IPS DF 6.9 (cell line): ENCODE results near the gene LMCD1.

Source experiments
- DNase-seq: peaks from one replicate; pipeline ENCODE4 v3.0.0-alpha.2; 2013; ENCODE audit warnings: low read depth, low spot score
- H3K27ac ChIP-seq: one replicate; pipeline ENCODE4 v1.5.1; 2013; ENCODE audit warnings: low read length, control low read depth
- H3K27me3 ChIP-seq: 2 replicates; pipeline ENCODE4 v1.6.1; 2013; ENCODE audit warnings: mild to moderate bottlenecking, low read length; ENCODE audit not compliant: control insufficient read depth, insufficient read depth
- H3K36me3 ChIP-seq: 2 replicates; pipeline ENCODE4 v1.6.1; 2013; ENCODE audit warnings: low read length; ENCODE audit not compliant: control insufficient read depth, insufficient read depth
- H3K4me1 ChIP-seq: 2 replicates; pipeline ENCODE4 v1.6.1; 2013; ENCODE audit warnings: low read length; ENCODE audit not compliant: control insufficient read depth, insufficient read depth
- H3K4me3 ChIP-seq: 2 replicates; pipeline ENCODE4 v1.5.1; 2013; ENCODE audit warnings: mild to moderate bottlenecking, low read length
- H3K9me3 ChIP-seq: 2 replicates; pipeline ENCODE4 v1.6.1; 2013; ENCODE audit warnings: low read length, inconsistent platforms; ENCODE audit not compliant: control insufficient read depth, insufficient read depth
- WGBS: extraction: QIAGEN DNeasy Blood & Tissue Kit; methylation state at CpG from one replicate; pipeline ENCODE4 v1.1.7; 2013; ENCODE audit warnings: mixed read lengths, missing lambda C conversion rate; ENCODE audit not compliant: insufficient read length, insufficient coverage; 5-methylcytosine and 5-hydroxymethylcytosine counted together

The LMCD1 gene

DNA sequence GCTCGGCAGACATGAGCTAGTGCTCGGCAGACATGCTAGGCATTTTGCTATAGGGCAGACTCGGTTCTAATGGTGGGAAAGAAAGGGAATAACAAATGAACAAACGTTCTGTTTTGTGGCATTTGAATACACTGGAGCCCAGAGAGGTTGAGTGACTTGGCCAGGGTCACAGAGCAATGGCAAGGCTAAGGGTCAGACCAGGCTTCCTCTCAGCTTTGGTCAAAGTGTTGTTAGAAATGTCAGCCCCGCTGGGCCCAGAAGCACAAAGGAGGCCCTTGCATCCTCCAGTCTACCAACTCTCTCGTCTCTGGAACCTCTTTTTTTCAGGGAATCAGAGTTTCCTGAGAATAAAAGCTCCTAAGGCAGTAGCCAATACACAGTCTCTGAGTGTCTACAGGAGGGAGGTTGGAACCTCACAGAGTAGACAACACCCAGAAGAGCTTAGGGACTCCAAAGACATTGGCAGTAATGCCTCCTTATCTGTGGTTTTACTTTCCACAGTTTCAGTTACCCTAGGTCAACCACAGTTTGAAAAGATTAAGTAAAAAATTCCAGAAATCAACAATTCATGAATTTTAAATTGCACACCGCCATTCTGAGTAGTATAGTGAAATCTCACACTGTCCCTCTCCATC, 95.7 kb downstream of the LMCD1 start:
- no peaks in the 10 kb centered on the region for H3K36me3 ChIP-seq
- H3K27ac ChIP-seq, result no peak overlapping the region
- H3K4me3 ChIP-seq, result no peak overlapping the region
- H3K27me3 ChIP-seq, result no peaks in the 10 kb centered on the region
- H3K9me3 ChIP-seq, result no peaks in the 10 kb centered on the region; the same call in 1 of the 2 replicates
- DNase-seq, result no peak
- 0 out of 2 replicates have a peak, but pooled peaks cover 1% of the 10 kb centered on the region for H3K4me1 ChIP-seq
- WGBS, result no CpG with 5 or more reads among the region's 7 CpGs

DNA sequence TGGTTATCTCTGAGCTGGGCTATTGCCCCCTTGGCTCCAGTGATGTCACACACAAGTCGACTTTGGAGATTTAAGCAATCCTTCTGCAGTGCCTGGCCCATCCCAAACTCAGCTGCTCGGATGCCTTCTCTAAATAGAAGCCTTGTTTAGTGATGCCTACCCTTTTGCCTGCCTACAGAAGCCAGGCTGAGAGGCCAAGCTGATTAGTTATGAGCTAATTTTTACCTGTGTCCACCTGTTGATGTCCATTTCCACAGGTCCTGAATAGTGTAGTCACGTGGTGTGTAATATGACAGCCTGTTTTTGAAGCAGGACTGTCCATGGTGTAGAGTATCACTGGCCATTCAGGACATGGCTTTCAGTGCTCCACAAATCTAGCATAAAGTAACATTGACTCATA, 97.5 kb downstream of the LMCD1 start:
- Histone ChIP-seq H3K27me3 (no peaks in the 10 kb centered on the region), H3K27ac (no peak overlapping the region), H3K4me1 (no peaks in the 10 kb centered on the region), H3K36me3 (no peaks in the 10 kb centered on the region), H3K9me3 (no peaks in the 10 kb centered on the region; the same call in 1 of the 2 replicates), H3K4me3 (no peak overlapping the region)
- WGBS, result no CpG with 5 or more reads among the region's 3 CpGs
- no peak for DNase-seq

DNA sequence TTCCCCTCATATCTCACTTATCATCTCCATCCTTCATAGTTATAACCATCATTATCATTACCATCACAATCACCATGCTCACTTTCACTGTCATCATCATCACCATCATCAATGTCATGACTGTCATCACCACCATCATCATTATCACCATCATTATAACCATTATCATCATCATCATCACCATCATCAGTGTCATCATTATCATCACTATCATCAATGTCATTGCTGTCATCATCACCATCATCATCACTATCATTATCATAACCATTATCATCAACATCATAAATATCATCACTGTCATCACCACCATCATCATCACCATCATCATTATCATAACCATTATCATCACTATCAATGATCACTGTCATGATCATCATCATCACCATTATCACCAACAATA, 98.8 kb downstream of the LMCD1 start:
- Histone ChIP-seq H3K4me3 (no peak overlapping the region), H3K27ac (no peak overlapping the region), H3K4me1 (no peaks in the 10 kb centered on the region), H3K9me3 (no peaks in the 10 kb centered on the region; the same call in 1 of the 2 replicates), H3K36me3 (no peaks in the 10 kb centered on the region), H3K27me3 (no peaks in the 10 kb centered on the region)
- DNase-seq, result no peak

DNA sequence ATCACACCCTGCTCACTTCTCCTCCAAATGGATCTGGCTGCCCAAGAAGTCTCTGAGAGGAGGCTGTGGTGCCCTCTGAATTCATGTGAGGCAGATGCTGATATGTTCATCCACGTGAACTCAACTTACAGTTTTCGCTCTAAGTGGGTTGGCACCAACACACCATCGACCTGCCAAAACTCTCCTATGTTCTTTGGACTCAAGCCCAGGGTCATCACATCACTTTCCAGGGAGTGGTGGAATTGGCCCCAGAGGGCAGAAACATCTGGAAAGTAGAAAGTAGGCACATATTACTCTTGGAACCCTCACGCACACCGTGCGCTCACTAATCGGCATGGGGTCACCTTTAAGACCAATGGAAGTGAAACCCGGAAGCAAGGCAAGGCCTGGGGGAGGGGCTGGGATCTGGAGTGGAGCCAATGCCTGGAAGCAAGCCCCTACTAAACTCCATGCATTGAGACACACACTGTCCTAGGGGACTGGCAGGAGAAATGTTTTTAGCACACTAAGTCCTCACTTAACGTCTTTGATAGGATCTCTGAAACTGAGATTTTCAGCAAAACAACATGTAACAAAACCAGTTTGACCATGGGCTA, 101.6 kb downstream of the LMCD1 start:
- Histone ChIP-seq H3K9me3 (no peaks in the 10 kb centered on the region; the same call in 1 of the 2 replicates), H3K27ac (no peak overlapping the region)

DNA sequence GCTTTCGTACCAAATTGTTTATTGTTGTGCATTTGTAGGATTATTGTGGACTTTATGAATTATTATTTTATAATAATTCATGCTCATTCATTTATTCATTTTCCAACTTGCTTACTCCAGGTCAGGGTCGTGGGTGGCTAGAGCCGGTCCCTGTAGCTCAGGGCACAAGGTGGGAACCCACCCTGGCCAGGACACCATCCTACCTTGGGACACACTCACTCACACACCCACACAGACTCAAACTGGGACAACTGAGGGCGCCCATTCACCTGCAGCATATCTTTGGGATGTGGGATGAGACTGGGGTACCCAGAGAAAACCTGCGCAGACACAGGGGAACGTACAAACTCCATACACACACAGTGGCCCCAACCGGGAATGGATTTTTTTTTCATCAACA, 102.4 kb downstream of the LMCD1 start:
- no peak overlapping the region for H3K27ac ChIP-seq

More for the DNA sequence above, 101.6 kb downstream of the LMCD1 start:
- Histone ChIP-seq H3K4me1 (peaks cover 1% of the 10 kb centered on the region; the same call in 1 of the 2 replicates), H3K36me3 (no peaks in the 10 kb centered on the region), H3K4me3 (no peak overlapping the region), H3K27me3 (no peaks in the 10 kb centered on the region)
- DNase-seq, result no peak
- no CpG with 5 or more reads among the region's 9 CpGs for WGBS

DNA sequence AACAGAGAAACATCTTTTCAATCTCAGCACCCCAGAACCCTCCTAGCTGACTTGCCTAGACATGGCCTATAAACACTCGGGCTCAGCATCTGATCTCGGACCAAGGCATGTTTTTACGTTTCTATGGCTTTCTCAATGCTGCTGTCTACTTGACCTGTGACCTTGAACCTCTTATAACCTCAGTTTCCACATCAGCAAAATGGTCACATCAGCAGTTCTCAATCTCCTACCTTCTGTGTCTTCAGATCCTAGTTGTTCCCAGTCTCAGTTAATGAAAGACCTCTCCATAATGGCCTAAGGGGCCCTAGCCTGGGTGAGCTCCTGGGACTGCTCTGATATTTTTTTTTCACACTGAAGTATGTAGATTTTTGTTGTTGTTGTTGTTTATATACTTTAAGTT, 103.4 kb downstream of the LMCD1 start:
- Histone ChIP-seq H3K36me3 (no peaks in the 10 kb centered on the region), H3K27me3 (no peaks in the 10 kb centered on the region), H3K9me3 (no peaks in the 10 kb centered on the region; the same call in 1 of the 2 replicates), H3K4me3 (no peak overlapping the region), H3K4me1 (peaks cover 1% of the 10 kb centered on the region; the same call in 1 of the 2 replicates), H3K27ac (no peak overlapping the region)
- no CpG with 5 or more reads among the region's 3 CpGs for WGBS
- no peak for DNase-seq

More for the DNA sequence above, 102.4 kb downstream of the LMCD1 start:
- Histone ChIP-seq H3K27me3 (no peaks in the 10 kb centered on the region), H3K36me3 (no peaks in the 10 kb centered on the region), H3K4me1 (peaks cover 1% of the 10 kb centered on the region; the same call in 1 of the 2 replicates), H3K4me3 (no peak overlapping the region), H3K9me3 (no peaks in the 10 kb centered on the region; the same call in 1 of the 2 replicates)
- no peak for DNase-seq
- WGBS, result no CpG with 5 or more reads among the region's 7 CpGs

DNA sequence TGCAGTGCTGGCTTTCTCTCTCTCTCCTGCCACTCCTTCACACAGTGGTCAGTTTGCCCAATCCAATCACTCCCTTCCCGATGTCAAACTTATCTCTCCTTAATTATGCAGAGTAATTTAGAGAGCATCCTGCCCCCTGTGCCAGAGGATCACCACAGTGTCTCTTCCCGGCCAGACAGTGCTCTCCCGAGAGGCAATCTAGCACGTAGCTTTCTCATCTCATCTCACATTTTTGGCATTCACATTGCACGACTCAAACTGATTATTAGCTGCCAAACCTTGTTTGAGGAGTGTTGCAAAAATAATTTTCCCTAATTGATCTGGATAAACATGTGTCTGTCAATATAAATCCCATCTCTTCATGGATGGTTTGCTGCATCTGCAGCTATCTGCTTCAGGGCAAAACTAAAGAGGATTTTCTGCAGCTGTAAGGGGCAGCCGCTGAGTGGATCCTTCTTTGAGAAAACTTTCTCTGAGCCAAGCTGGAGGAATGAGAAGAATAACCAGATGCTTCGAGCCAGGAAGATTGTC, 105.1 kb downstream of the LMCD1 start:
- no peak overlapping the region for H3K27ac ChIP-seq
- H3K9me3 ChIP-seq, result no peaks in the 10 kb centered on the region; the same call in 1 of the 2 replicates
- H3K4me3 ChIP-seq, result no peak overlapping the region
- DNase-seq, result no peak
- H3K36me3 ChIP-seq, result no peaks in the 10 kb centered on the region
- WGBS, result no CpG with 5 or more reads among the region's 7 CpGs
- H3K27me3 ChIP-seq, result no peaks in the 10 kb centered on the region
- peaks cover 1% of the 10 kb centered on the region; the same call in 1 of the 2 replicates for H3K4me1 ChIP-seq

DNA sequence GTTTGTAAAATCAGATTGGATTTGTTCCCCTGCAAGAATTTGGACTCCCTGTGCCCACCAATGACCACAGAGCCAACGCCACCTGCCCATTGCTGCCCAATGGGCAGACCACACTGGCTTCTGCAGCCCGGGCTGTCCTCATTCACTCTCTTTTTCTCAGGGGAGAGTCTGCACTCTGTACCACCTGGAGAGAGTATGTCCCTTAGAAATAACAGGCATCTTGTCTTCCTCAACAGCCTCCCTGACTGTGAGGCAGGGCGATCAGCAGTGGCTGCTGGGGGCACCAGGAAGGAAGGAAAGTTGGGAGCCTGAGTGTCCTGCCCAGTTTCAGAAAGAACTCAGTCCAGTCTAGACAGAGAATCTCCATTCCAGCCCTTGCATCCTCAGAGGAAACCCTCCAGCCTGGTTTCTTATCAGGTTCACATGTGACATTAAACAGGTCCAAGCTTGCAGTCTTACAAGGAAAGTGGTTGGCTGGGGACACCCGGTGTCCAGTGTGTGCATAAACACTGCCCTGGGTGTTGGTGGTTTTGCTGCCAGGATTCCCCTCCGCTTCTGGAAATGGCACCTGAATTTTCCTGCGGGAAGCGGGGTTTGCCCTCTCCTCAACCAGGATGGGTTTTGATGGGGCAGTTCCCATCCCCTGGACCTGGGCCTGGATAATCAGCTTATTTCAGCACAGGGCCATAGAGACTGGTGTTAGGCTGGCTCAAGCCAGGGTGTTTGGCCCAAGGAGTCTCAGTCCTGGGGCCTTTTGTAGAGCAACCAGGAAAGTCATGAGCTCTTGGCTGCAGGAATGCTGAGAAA, 105.8 kb downstream of the LMCD1 start:
- Histone ChIP-seq H3K36me3 (no peaks in the 10 kb centered on the region), H3K4me3 (no peak overlapping the region; the same call in 1 of the 2 replicates), H3K27ac (no peak overlapping the region), H3K4me1 (peaks cover 1% of the 10 kb centered on the region; the same call in 1 of the 2 replicates), H3K27me3 (no peaks in the 10 kb centered on the region), H3K9me3 (no peaks in the 10 kb centered on the region; the same call in 1 of the 2 replicates)
- WGBS, result no CpG with 5 or more reads among the region's 7 CpGs
- DNase-seq, result no peak

DNA sequence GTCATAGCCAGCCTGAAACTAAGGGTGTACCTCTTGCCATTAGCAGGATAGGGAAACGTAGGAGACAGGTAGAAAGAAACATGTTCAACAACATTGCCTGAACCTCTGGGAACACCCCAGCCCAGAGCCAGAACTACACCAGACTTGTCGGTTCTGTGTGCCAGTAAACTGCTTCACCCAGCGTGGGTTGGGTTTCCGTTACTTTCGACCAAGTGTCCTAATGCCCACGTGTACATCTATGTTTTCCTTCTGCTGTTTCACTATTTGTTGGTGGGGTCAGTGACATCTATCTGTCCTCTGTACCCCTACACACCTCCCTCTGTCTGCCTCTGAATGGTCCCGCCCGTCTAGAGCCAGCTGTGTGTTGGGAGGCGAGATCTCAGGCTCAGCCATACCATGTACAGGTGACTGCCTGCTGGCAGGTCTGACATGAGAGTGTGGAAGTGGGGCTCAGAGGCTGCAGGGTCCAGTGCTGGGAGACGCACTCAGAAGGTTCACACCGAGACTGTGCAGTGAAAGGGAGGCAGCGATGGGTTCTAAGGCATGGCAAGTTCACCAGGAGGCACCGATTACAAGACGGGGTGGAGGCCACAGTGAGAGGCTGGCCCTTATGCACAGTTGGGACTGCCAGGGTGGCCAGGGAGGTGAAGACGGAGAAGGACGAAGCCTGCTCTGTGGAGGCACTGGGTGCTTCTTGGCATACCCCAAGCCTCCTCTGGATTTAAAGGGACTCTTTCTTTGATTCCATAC, 106.6 kb downstream of the LMCD1 start:
- DNase-seq, result no peak
- Histone ChIP-seq H3K4me3 (no peak overlapping the region), H3K9me3 (no peaks in the 10 kb centered on the region), H3K27ac (no peak overlapping the region), H3K27me3 (no peaks in the 10 kb centered on the region), H3K4me1 (peaks cover 1% of the 10 kb centered on the region; the same call in 1 of the 2 replicates), H3K36me3 (no peaks in the 10 kb centered on the region)
- WGBS, result no CpG with 5 or more reads among the region's 16 CpGs
